ENCODE data around the gene MTRFR.
A peak's percentile ranks its signal among the peaks of the same experiment; 100 is the strongest.

DNA sequence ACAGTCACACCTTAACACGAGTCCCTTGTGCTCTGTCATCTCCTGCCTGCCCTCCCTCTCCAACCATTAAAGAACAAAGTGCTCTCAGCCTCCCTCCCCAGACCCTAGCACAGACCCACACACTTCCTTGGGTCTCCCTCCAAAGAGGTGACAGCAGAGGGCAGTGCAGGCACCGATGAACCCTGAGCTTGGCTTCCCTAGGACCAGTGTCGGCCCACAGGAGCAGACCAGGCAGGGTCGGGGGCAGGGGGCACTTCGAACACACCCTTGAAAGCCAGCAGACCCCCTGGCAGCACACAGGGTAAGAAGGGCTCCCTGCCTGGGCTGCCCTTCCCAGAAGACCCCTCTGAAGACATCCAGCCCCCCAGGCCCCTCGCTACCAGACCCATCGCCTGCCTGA is 31.4 kb downstream of the MTRFR start:
- peak; percentile 26; the same call in 1 of the 2 replicates for TF ChIP-seq CTCF (conservative IDR thresholded peaks at IDR 0.05; ENCODE audit: low read depth, low read length)
- no peak for TF ChIP-seq EZH2 (IDR thresholded peaks at IDR 0.05; ENCODE audit: borderline replicate concordance, low read depth, low read length, poor library complexity, severe bottlenecking)

Data from A673 (cell line).